Central memory CD4-positive, alpha-beta T cell (primary cell): Measurements from ENCODE around the gene INO80B.

Experiments used
- DNase-seq: peaks from one replicate; pipeline ENCODE4 v3.0.0; 2022

Gene INO80B

GRCh38 chr2:74503506-74504475 lies 48.9 kb downstream of the INO80B start:
- no peak for DNase-seq

- DNase-seq: no peak
These were observed 49.7 kb downstream of the INO80B start for GRCh38 chr2:74504591-74504990.

- DNase-seq: no peak
These were observed 50.8 kb downstream of the INO80B start for GRCh38 chr2:74505448-74506246.

- DNase-seq: peak; percentile 97
These were observed 52.4 kb downstream of the INO80B start, which contains the start of gene PCGF1 for GRCh38 chr2:74507145-74507925. TSS of gene PCGF1 (minus strand) at chr2:74507695. CDS start at chr2:74507668, 27 bp downstream.
